ENCODE data around the gene HM13. TPM values are rescaled to one million over a fixed set of nuclear protein-coding genes. Genes with fewer than 3 reads are reported as not detected.

The HM13 gene
- total and polyA plus RNA-seq, 2 of the 4 experiments (the other 2 are of a cell fraction): 53.2 to 203 TPM

GRCh38 chr20:31560746-31561598 is 46.7 kb downstream of the HM13 start:
- H4K8ac ChIP-seq (ENCODE audit: low read depth in 2 of 2, low read length in 2 of 2): peak overlapping the region; percentile 82 to 86
- intact Hi-C loops (cut with micrococcal nuclease): loop anchor here (2.0 kb wide), 1 partner anchor 162 kb away; the partner anchor contains the start of gene BCL2L1
- DNase-seq: peak; percentile 98

More at GRCh38 chr20:31560746-31561598, 46.7 kb downstream of the HM13 start:
- BruUV-seq (replicated peaks): no TSS peak
- peak overlapping the region; percentile 62 for H4K5ac ChIP-seq (ENCODE audit: low read depth, low read length)
- CTCF ChIA-PET: interaction anchor here (0.6 to 5.9 kb wide), 11 partner anchors 8 to 195 kb away, joined by 3 to 97 read pairs (median 6); partner anchors contain the start of gene ID1
- peak overlapping the region; percentile 91 for H2BK5ac ChIP-seq (ENCODE audit: low read depth, low read length, poor library complexity, severe bottlenecking)
- peaks cover 10 to 52% of the 10 kb centered on the region in 2 experiments for H3K79me1 ChIP-seq (ENCODE audit: low read depth in 1 of 2, low read length in 2 of 2)
- peak overlapping the region; percentile 89 for H2BK20ac ChIP-seq (ENCODE audit: low read depth, low read length)
- peak; percentile 65 for ATAC-seq (ENCODE audit: low read depth)
- no peaks in the 10 kb centered on the region for H3K27me3 ChIP-seq (ENCODE audit: control insufficient read depth, insufficient read depth, low read length)
- peak overlapping the region; percentile 78 for H3K23ac ChIP-seq (ENCODE audit: low read depth, low read length)
- peaks cover 42% of the 10 kb centered on the region for H3K36me3 ChIP-seq (ENCODE audit: control insufficient read depth, insufficient read depth, low read length)
- peak overlapping the region; percentile 75 for H2BK15ac ChIP-seq (ENCODE audit: low read depth, low read length)
- POLR2A ChIA-PET (ENCODE audit: unreplicated experiment): interaction anchor here (0.9 kb wide), 1 partner anchor 12 kb away, joined by 4 read pairs; no protein-coding TSS in a partner anchor
- peak overlapping the region; percentile 85 for H3K4ac ChIP-seq (ENCODE audit: low read depth, low read length)
- H3K4me2 ChIP-seq (ENCODE audit: low read depth, low read length): peak overlapping the region; percentile 51
- TF ChIP-seq CTCF (conservative IDR thresholded peaks at IDR 0.05; ENCODE audit: low read depth, low read length) (no peak), POLR2A (IDR thresholded peaks at IDR 0.05; ENCODE audit: low read depth, low read length) (no peak), CHD1 (IDR thresholded peaks at IDR 0.05; ENCODE audit: low read depth, low read length) (no peak), MAZ (IDR thresholded peaks at IDR 0.05; ENCODE audit: borderline replicate concordance, low read depth, low read length) (no peak), NFE2L2 (IDR thresholded peaks at IDR 0.05; ENCODE audit: low read depth, low read length) (no peak), BHLHE40 (IDR thresholded peaks at IDR 0.05; ENCODE audit: low read depth, low read length) (peak; percentile 71), FOS (IDR thresholded peaks at IDR 0.05; ENCODE audit: low read depth, low read length) (peak; percentile 96), RFX5 (IDR thresholded peaks at IDR 0.05; ENCODE audit: low read depth, low read length) (no peak), MXI1 (IDR thresholded peaks at IDR 0.05; ENCODE audit: borderline replicate concordance, low read depth, low read length) (no peak), RCOR1 (IDR thresholded peaks at IDR 0.05; ENCODE audit: insufficient replicate concordance, low read length) (peak; percentile 59), MAFK (IDR thresholded peaks at IDR 0.05; ENCODE audit: low read depth, low read length) (peak; percentile 67), RAD21 (IDR thresholded peaks at IDR 0.05; ENCODE audit: low read length) (no peak), SMC3 (IDR thresholded peaks at IDR 0.05; ENCODE audit: low read depth, low read length) (no peak)
- H3K4me1 ChIP-seq (ENCODE audit: control insufficient read depth, insufficient read depth, low read length): peaks cover 18% of the 10 kb centered on the region
- H3K56ac ChIP-seq (ENCODE audit: extremely low read depth, insufficient read depth, low read length): peak overlapping the region; percentile 57
- peak overlapping the region; percentile 92 for H2BK120ac ChIP-seq (ENCODE audit: low read depth, low read length)
- H3K4me3 ChIP-seq (ENCODE audit: insufficient read depth, low read depth, low read length): no peak overlapping the region
- peak overlapping the region; percentile 88 for H4K91ac ChIP-seq (ENCODE audit: insufficient read depth, low read depth, low read length)
- peak overlapping the region; percentile 99 for H2AK5ac ChIP-seq (ENCODE audit: low read depth, low read length)
- peak overlapping the region; percentile 75 for H3K27ac ChIP-seq (ENCODE audit: insufficient read depth, low read length)
- H2AFZ ChIP-seq (replicated peaks; ENCODE audit: low read length, poor library complexity): peak overlapping the region; percentile 29
- peaks cover 17% of the 10 kb centered on the region for H4K20me1 ChIP-seq (ENCODE audit: insufficient read depth, low read length)
- peaks cover 18% of the 10 kb centered on the region for H3K9me1 ChIP-seq (ENCODE audit: insufficient read depth, low read length)
- H3K14ac ChIP-seq (replicated peaks; ENCODE audit: low read depth, low read length): peak overlapping the region; percentile 81
- H3K18ac ChIP-seq (ENCODE audit: low read depth, low read length): peak overlapping the region; percentile 72
- peak overlapping the region; percentile 82 for H2AK9ac ChIP-seq (replicated peaks; ENCODE audit: low read depth, low read length, poor library complexity)
- no peaks in the 10 kb centered on the region for H3K9me3 ChIP-seq (ENCODE audit: control insufficient read depth, insufficient read depth, low read length)
- in situ Hi-C loops (cut with MboI; ENCODE audit: low sequenced_read_pairs) (loop anchor here (5.0 kb wide), 2 partner anchors 46 to 161 kb away; partner anchors contain the start of genes BCL2L1 and ID1), dilution Hi-C loops (cut with HindIII; ENCODE audit: low sequenced_read_pairs, unreplicated experiment) (no loop called here)
- 0% methylated on average over 2 of the region's 7 CpGs; no CpG with 5 or more reads in 1 of the 2 experiments for WGBS, 2 experiments (ENCODE audit: extremely low coverage in 2 of 2, insufficient read length in 1 of 2)
- peak overlapping the region; percentile 12; the same call in 1 of the 2 replicates for H3K9ac ChIP-seq (ENCODE audit: low read depth, low read length)

Measured in IMR-90 (cell line).